Urinary bladder (tissue), 4 donors: ENCODE measurements around the gene RANBP2. TPM values are rescaled to one million over a fixed set of nuclear protein-coding genes. Genes with fewer than 3 reads are reported as not detected.

Experiments
- DNase-seq: peaks from one replicate; pipeline ENCODE4 v3.0.0-alpha.2; 2015; ENCODE audit errors: extremely low spot score
- H3K27ac ChIP-seq: one replicate; pipeline ENCODE4 v1.5.1; 2013; ENCODE audit warnings: low read depth, mild to moderate bottlenecking, moderate library complexity
- H3K36me3 ChIP-seq: one replicate; pipeline ENCODE4 v1.6.1; 2013; ENCODE audit warnings: mild to moderate bottlenecking, moderate library complexity; ENCODE audit not compliant: insufficient read depth
- H3K4me1 ChIP-seq: one replicate; pipeline ENCODE4 v1.6.1; 2013; ENCODE audit warnings: mild to moderate bottlenecking, moderate library complexity; ENCODE audit not compliant: insufficient read depth
- H3K4me3 ChIP-seq: one replicate; pipeline ENCODE4 v1.5.1; 2013; ENCODE audit warnings: low read depth, low read length
- WGBS: extraction: QIAGEN DNeasy Blood & Tissue Kit; methylation state at CpG from one replicate; pipeline ENCODE4 v1.1.7; 2013; 5-methylcytosine and 5-hydroxymethylcytosine counted together
- polyA plus RNA-seq: library from polyadenylated mRNA; stranded (reverse); fragments of 200-250 nt; gene quantifications from one replicate; pipeline ENCODE4 v1.2.3, GENCODE V29; 2013
- total RNA-seq: library from RNA; depleted of rRNA; stranded (reverse); fragments of >200 nt; gene quantifications from one replicate; pipeline ENCODE4 v1.2.3, GENCODE V29; 2014
- donor health status: healthy with polysubstance abuse.
- donor health status: healthy.

The RANBP2 gene
- total and polyA plus RNA-seq, 2 donors: 19.2 to 121 TPM

DNA sequence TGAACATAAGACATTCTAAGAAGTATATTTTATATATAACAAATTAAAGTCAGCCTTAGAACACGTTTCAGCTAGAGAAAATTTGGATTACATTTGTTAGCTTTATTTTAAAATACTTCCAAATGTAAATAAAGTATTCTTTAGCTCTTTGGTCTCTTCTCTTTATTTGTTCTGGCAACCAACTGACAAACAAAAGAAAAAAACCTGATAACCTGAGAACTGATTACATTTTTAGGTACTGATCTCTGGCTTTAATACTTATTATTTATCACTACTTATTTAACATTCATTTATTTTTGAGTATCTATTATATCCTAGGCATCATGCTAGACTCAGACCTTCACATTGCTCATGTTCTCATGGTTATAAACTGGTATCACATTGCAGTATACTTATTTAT, 85.8 kb downstream of the RANBP2 start:
- no peaks in the 10 kb centered on the region for H3K36me3 ChIP-seq
- no peaks in the 10 kb centered on the region for H3K4me1 ChIP-seq
- no peak for DNase-seq
- WGBS: 65% methylated on average over 1 of the region's 1 CpG
- no peak overlapping the region for H3K4me3 ChIP-seq
- H3K27ac ChIP-seq: no peak overlapping the region

- no peak for DNase-seq
- 71% methylated on average over 1 of the region's 1 CpG for WGBS
- Histone ChIP-seq H3K4me3 (no peak overlapping the region), H3K36me3 (no peaks in the 10 kb centered on the region), H3K4me1 (no peaks in the 10 kb centered on the region), H3K27ac (no peak overlapping the region)
These were observed 86.5 kb downstream of the RANBP2 start for GRCh38 chr2:108805782-108806181.

- no peak overlapping the region for H3K4me3 ChIP-seq
These were observed 87.3 kb downstream of the RANBP2 start for GRCh38 chr2:108806371-108807113.

DNA sequence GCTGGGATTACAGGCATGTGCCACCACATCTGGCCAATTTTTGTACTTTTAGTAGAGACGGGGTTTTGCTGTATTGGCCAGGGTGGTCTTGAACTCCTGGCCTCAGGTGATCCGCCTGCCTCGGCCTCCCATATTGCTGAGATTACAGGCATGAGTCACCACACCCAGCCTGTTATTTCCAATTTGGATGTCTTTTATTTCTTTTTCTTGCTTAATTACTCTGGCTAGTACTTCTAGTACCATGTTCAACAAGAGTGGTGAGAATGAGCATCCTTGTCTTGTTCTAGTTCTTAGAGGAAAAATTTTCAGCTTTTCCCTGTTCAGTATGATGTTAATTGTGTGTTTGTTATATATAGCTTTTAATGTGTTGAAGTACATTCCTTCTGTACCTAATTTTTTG, 90.7 kb downstream of the RANBP2 start:
- H3K4me1 ChIP-seq: no peaks in the 10 kb centered on the region
- H3K36me3 ChIP-seq: no peaks in the 10 kb centered on the region
- H3K4me3 ChIP-seq: no peak overlapping the region
- no peak for DNase-seq
- H3K27ac ChIP-seq: no peak overlapping the region
- 96% methylated on average over 3 of the region's 3 CpGs for WGBS

More at GRCh38 chr2:108806371-108807113, 87.3 kb downstream of the RANBP2 start:
- Histone ChIP-seq H3K27ac (no peak overlapping the region), H3K36me3 (no peaks in the 10 kb centered on the region), H3K4me1 (no peaks in the 10 kb centered on the region)
- no peak for DNase-seq
- 81% methylated on average over 6 of the region's 6 CpGs for WGBS

DNA sequence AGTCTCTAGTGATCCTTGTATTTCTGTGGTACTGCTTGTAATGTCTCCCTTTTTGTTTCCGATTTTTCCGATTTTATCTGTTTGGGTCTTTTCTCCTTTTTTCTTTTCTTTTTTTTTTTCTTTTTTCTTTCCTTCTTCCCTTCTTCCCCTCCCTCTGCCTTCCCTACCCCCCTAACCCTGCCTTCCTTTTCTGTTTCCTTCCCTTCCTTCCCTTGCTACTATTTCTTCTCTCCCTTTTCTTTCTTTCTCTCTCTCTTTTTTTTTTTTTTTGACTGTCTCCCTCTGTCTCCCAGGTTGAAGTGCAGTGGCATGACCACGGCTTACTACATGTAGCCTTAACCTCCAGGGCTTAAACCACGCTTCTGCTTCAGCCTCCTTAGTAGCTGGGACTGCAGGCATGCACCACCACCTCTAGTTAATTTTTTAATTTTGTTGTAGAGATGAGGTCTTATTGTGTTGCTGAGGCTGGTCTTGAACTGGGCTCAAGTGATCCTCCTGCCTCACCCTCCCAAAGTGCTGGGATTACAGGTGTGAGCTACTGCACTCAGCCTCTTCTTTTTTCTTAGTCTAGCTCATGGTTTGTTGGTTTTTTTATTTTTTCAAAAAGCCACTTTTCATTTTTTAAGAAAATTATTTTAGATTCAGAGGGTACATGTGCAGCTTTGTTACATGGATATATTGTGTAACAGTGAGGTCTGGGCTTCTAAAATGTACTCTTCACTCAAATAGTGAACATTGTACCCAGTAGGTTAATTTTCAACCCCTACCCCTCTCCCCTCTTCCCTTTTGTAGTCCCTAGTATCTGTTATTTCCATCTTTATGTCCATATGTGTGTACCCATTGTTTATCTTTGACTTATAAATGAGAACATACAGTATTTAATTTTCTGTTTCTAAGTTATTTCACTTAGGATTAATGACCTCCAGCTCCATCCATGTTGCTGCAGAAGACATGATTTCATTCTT, 92.0 kb downstream of the RANBP2 start:
- no peaks in the 10 kb centered on the region for H3K4me1 ChIP-seq
- no peaks in the 10 kb centered on the region for H3K36me3 ChIP-seq
- no peak overlapping the region for H3K27ac ChIP-seq
- 97% methylated on average over 4 of the region's 4 CpGs for WGBS
- no peak overlapping the region for H3K4me3 ChIP-seq
- DNase-seq: no peak

DNA sequence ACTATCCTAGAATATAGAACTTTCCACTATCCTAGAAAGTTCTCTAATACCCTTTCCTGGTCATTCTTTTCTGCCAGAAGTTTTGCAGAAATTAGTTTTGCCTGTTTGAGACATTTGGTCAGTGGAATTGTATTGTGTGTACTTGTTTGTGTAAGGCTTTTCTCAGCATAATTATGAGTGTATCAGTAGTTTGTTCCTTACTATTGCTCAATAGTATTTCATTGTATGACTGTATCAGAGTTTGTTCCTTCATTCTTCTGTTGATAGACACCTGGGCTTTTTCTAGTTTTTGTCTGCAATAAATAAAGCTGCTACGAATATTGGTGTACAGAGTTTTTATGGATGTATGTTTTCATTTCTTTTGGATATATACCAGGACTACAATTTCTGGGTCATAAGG, 94.5 kb downstream of the RANBP2 start:
- DNase-seq: no peak
- 89% methylated on average over 1 of the region's 1 CpG for WGBS
- Histone ChIP-seq H3K4me3 (no peak overlapping the region), H3K27ac (no peak overlapping the region), H3K4me1 (no peaks in the 10 kb centered on the region), H3K36me3 (no peaks in the 10 kb centered on the region)

GRCh38 chr2:108820482-108820881, 101.2 kb downstream of the RANBP2 start:
- H3K36me3 ChIP-seq: no peaks in the 10 kb centered on the region
- H3K27ac ChIP-seq: no peak overlapping the region
- WGBS: 96% methylated on average over 2 of the region's 2 CpGs
- H3K4me3 ChIP-seq: no peak overlapping the region
- no peak for DNase-seq
- no peaks in the 10 kb centered on the region for H3K4me1 ChIP-seq

- no peaks in the 10 kb centered on the region for H3K36me3 ChIP-seq
- 98% methylated on average over 1 of the region's 1 CpG for whole genome bisulfite sequencing
- no peak overlapping the region for H3K4me3 ChIP-seq
- H3K27ac ChIP-seq: no peak overlapping the region
- no peaks in the 10 kb centered on the region for H3K4me1 ChIP-seq
- DNase-seq: no peak
These were observed 104.0 kb downstream of the RANBP2 start for GRCh38 chr2:108823286-108823685.

DNA sequence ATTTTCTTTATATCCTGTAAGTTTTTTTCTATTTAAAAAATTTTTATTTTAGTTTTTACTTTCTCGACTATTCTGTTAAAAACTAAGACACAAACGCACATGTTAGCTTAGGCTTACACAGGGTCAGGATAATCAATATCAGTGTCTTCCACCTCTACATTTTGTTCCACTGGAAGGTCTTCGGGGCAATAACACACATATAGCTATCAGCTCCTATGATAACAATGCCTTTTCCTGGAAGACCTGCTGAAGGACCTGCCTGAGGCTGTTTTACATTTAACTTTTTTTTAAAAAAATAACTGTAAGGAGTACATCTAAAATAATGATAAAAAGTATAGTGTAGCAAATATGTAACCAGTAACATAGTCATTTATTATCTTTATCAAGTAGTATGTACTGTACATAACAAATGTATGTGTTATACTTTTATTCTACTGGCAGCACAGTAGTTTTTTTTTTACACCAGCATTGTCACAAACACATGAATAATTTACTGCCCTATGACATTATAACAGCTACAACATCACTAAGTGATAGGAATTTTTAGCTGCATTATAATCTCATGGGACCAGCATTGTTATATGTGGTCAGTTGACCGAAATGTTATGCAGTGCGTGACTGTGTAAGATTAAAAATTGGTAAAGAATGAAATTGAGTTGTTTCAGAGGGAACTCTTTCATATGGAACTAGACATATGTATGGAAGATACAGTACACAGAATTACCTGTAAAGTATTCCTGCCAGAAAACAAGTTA, 105.2 kb downstream of the RANBP2 start:
- Histone ChIP-seq H3K36me3 (no peaks in the 10 kb centered on the region), H3K4me1 (no peaks in the 10 kb centered on the region), H3K4me3 (no peak overlapping the region), H3K27ac (peak overlapping the region; percentile 23)
- 94% methylated on average over 5 of the region's 5 CpGs for WGBS
- no peak for DNase-seq

DNA sequence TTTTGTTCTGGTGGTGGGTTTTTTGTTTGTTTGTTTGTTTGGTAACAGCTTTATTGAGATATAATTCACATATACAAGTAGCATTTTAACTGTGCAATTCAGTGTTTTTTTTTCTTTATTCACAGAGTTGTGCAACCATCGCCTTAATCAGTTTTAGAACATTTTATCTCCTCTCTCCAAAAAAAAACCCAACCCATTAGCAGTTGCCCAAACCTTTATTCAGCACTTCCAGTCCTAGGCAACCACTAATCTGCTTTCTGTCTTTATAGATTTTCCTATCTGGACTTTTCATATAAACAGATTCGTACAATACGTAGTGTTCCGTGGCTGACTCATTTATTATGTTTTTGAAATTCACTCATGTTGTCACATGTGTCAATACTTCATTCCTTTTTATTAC, 106.0 kb downstream of the RANBP2 start:
- no peak overlapping the region for H3K4me3 ChIP-seq
- H3K36me3 ChIP-seq: no peaks in the 10 kb centered on the region
- no peak overlapping the region for H3K27ac ChIP-seq
- WGBS: 30% methylated on average over 4 of the region's 4 CpGs
- DNase-seq: no peak
- no peaks in the 10 kb centered on the region for H3K4me1 ChIP-seq

DNA sequence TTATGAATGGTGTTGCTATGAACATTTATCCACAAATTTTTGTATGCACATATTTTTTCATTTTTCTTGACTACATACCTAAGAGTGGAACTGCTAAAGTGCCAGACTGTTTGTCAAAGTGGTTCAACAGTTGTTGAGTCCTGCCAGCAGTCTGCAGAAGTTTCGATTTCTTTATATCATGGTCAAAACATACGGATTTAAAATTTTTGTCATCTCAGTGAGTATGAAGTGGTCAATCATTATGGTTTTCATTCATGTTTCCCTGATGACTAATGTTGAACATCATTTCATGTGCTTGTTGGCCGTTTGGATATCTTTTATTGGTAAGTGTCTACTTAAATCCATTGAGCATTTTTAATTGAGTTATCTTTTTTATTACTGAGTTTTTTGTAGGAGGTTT, 106.5 kb downstream of the RANBP2 start:
- no peaks in the 10 kb centered on the region for H3K4me1 ChIP-seq
- peak overlapping the region; percentile 52 for H3K27ac ChIP-seq
- WGBS: 75% methylated on average over 3 of the region's 3 CpGs
- H3K4me3 ChIP-seq: no peak overlapping the region
- DNase-seq: no peak
- no peaks in the 10 kb centered on the region for H3K36me3 ChIP-seq

- H3K4me3 ChIP-seq: no peak overlapping the region
- WGBS: 95% methylated on average over 4 of the region's 4 CpGs
- no peak for DNase-seq
- H3K36me3 ChIP-seq: no peaks in the 10 kb centered on the region
- H3K4me1 ChIP-seq: no peaks in the 10 kb centered on the region
- H3K27ac ChIP-seq: no peak overlapping the region
These were observed 110.5 kb downstream of the RANBP2 start for GRCh38 chr2:108829578-108830310.

DNA sequence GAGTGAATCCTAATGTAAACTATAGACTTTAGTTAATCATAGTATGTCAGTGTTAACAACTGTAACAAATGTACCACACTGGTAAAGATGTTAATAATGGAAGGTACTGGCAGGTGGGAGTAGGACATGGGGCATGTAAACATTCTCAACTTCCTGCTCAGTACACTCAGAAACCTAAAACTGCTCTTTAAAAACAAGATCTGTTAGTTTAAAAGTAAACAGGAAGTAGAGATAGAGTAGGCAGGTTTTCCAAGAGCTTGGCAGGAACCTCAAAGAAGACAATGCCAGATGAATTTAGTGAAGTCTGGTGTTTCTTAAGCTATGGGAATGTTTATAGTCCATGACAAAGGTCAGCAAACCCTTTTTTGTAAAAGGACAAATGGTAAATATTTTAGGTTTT, 113.9 kb downstream of the RANBP2 start:
- Histone ChIP-seq H3K36me3 (no peaks in the 10 kb centered on the region), H3K4me3 (no peak overlapping the region), H3K4me1 (no peaks in the 10 kb centered on the region), H3K27ac (no peak overlapping the region)
- no peak for DNase-seq
